LNCAP (cell line): ENCODE results near the gene ADGRG7.

ENCODE experiments used
- TF ChIP-seq, protein P1 (sequence below): fragments of 450-650 bp; IDR thresholded peaks from 2 replicates; pipeline ENCODE4 v1.5.1; 2017; ENCODE audit warnings: mild to moderate bottlenecking

Gene ADGRG7

DNA sequence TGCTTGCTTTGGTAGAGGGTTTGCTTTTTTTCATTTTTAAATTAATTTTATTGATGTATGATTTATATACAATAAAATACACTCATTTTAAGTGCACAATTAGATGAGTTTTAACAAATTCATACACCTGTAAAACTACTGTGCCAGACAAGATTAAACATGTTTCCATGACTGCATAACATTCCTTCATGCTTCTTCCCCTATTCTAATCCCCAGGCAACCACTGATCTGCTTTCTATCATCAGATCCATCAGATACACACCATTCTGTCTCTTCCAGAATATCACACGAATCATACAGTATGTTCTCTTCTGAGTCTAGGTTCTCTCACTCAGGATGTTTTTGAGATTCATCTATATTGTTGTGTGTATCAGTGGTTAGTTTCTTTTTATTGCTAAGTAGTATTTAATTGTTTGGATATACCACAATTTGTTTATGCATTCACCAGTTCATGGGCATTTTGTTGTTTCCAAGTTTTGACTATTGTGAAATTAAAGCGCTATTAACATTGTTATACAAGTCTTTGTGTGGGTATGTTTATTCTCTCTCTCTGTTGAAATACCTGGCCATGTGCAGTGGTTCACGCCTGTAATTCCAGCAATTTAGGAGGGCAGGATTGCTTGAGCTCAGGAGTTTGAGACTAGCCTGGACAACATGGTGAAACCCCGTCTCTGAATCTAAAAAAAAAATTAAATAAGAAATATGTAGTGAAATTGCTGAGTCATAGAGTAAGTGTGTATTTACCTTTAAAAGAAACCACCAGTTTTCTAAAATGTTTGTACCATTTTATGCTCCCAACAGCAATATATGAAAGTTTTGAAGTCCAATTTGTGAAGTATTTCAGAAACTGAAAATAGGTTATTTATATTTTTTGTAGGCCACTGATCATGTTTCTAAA, 92.9 kb downstream of the ADGRG7 start:
- TF ChIP-seq, protein P1, sequence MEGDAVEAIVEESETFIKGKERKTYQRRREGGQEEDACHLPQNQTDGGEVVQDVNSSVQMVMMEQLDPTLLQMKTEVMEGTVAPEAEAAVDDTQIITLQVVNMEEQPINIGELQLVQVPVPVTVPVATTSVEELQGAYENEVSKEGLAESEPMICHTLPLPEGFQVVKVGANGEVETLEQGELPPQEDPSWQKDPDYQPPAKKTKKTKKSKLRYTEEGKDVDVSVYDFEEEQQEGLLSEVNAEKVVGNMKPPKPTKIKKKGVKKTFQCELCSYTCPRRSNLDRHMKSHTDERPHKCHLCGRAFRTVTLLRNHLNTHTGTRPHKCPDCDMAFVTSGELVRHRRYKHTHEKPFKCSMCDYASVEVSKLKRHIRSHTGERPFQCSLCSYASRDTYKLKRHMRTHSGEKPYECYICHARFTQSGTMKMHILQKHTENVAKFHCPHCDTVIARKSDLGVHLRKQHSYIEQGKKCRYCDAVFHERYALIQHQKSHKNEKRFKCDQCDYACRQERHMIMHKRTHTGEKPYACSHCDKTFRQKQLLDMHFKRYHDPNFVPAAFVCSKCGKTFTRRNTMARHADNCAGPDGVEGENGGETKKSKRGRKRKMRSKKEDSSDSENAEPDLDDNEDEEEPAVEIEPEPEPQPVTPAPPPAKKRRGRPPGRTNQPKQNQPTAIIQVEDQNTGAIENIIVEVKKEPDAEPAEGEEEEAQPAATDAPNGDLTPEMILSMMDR, result no peak

DNA sequence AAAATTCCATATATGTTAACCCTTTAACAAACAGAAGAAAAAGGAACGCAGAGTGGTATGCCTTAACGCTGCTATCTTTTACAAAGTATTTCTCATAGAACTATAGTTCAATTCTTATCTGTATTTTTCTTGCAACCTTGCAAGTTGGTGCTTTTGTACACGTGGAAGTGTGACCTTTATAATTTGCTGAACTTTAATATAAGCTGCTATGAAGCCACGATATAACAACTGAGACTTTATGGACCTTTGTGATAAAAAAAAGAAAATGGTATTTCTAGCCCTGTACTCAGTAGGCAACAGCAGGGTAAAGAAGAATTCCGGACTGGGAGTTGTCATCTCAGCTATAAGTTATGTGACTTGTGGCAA, 93.6 kb downstream of the ADGRG7 start:
- TF ChIP-seq, protein P1, result no peak

DNA sequence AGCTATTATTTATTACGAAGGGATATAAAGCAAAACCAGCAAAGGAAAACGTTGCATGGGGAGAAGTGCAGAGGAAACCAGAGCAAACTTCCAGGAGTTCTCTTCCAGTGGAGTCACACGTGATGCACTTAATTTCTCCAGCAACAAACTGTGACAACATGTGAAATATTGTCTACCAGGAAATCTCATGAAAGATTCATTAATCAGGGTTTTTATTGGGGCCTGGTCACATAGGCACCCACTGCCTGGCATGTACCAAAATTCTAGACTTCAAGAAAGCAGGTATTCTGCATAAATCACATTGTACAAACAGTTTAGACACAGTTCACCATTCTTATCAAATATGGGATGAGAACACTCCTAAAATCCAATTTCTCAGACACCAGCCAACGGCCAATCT, 94.5 kb downstream of the ADGRG7 start:
- TF ChIP-seq, protein P1, result no peak

DNA sequence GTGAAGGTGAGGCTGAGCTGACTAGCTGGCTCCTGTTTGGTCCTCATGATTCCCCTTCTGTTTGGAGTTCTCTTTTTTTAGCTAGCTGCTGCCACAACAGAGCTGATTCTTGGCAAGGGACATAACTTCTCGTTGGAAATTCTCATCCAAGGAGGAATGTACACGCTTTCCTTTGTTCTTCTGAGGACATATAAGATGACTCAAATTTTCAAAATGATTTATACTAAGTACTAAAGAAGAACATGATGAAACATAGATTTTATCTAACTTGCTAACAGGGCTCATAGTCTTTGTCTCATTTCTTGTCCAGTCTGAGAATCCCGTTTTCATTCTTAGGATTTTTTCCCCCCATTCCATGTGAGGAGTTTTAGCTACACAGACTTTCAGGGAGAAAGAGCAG, 97.0 kb downstream of the ADGRG7 start:
- TF ChIP-seq, protein P1, result no peak

DNA sequence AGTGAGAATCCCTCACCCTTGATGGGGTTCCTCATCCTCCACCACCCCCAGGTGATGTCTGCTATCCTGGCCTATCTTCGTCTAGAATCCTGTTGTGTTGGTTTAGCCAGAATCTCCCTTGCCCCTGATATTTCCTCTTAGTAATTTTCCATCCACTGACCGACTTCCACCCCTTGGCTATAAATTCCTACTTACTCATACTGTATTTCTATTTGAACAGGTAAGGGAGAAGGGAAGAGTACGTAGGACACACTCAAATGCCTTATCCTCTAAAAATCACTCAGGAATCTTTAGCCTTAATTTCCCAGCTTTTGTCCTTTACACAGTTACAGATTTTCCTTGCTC, 99.2 kb downstream of the ADGRG7 start:
- TF ChIP-seq, protein P1, result no peak

DNA sequence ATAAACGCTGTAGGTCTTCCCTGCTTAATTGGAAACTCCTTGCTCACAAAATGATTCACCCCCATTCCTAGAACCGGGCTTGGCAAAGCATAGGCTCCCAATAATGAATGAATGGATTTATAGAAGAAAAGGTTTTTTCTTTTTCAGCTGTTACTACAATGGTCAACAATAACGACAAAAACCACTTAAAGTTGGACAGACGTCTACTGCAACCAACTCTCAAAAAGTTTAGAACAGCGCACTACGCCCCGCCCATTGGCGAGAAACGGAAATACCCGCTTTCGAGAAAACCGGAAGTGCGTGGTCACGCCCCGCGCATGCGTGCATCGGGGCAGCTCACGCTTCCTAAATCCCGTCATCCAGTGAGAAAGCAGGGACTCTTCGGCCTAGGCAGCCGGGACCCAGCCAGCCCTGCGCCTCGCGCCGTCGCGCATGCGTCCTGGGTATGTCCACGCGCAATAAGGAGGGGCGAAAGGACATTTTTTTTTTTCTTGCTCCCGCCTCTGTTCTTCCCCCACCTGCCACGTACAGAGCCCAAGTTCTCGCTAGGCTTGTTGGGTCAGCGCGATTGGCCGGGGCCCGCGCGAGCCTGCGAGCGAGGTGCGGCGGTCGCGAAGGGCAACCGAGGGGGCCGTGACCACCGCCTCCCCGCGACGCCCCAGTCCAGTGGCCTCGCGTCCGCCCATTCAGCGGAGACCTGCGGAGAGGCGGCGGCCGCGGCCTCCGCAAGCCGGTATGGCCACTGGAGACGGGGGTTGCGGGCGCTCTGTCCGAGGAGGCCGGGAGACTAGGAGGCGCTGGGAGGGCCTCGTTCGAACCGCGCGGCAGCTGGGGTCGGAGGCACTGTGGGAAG, 99.8 kb downstream of the ADGRG7 start, which contains the start of gene TFG:
Gene TFG, plus strand, starts transcription at position 506 of the 853 bp plus-strand sequence. CDS start 4,192 bp downstream, outside the sequence.
- TF ChIP-seq, protein P1, result no peak

DNA sequence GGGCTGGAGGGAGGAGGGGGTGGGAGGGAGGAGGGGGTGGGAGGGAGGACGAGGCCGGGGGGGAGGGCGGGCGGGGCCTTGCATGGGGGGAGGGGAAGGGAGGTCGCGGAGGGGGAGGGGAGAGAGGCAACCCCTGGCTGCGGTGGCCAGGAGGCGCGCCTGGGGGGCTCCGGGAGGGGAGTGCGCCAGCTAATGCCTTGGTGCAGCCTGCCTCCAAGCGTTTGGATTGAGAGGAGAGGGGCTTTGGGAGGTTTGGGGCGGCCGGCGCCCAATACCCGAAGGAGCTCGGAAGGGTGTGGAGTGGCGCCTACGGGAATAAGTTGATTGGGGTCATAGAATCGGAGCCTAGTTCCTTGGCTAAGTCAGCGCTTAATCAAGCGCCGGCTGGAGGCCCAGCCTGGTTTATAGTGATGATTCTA, 100.5 kb downstream of the ADGRG7 start:
- TF ChIP-seq, protein P1, result no peak
